GM10847 (cell line): ENCODE measurements around the gene PNKP.

Experiments
- POLR2A ChIP-seq: IDR thresholded peaks from 2 replicates; pipeline ENCODE4 v1.6.1; 2011; ENCODE audit not compliant: insufficient read length; ENCODE audit errors: extremely low read depth

The PNKP gene

GRCh38 chr19:49872245-49873128, 5.1 kb upstream of the PNKP start:
- TF ChIP-seq POLR2A = no peak

- TF ChIP-seq POLR2A = no peak
Observed at GRCh38 chr19:49871349-49871985, 4.1 kb upstream of the PNKP start.

GRCh38 chr19:49870309-49870901, 3.0 kb upstream of the PNKP start:
- TF ChIP-seq POLR2A = no peak

- TF ChIP-seq POLR2A = peak; percentile 56
Observed at GRCh38 chr19:49869484-49870308, 2.3 kb upstream of the PNKP start.

- TF ChIP-seq POLR2A = no peak
Observed at GRCh38 chr19:49869009-49869483, 1.7 kb upstream of the PNKP start.

- TF ChIP-seq POLR2A = no peak
Observed at GRCh38 chr19:49864890-49865289, 2.5 kb downstream of the PNKP start.

- no peak for TF ChIP-seq POLR2A
Observed at GRCh38 chr19:49863935-49864320, 3.4 kb downstream of the PNKP start.

GRCh38 chr19:49863254-49863934, 4.0 kb downstream of the PNKP start:
- TF ChIP-seq POLR2A = no peak

- TF ChIP-seq POLR2A = no peak
Observed at GRCh38 chr19:49862391-49863253, 4.8 kb downstream of the PNKP start.

GRCh38 chr19:49861541-49862378, 5.6 kb downstream of the PNKP start:
- TF ChIP-seq POLR2A = no peak

- no peak for TF ChIP-seq POLR2A
Observed at GRCh38 chr19:49861107-49861506, 6.3 kb downstream of the PNKP start.

- no peak for TF ChIP-seq POLR2A
Observed at GRCh38 chr19:49860336-49861102, 6.9 kb downstream of the PNKP start.
